Lower leg skin (tissue), 3 donors: Measurements from ENCODE around the gene FNDC3A.

Experiments used
- CTCF ChIP-seq, 3 donors: fragments of 450-650 bp; IDR thresholded peaks; one replicate each; pipeline ENCODE4 v1.5.1; 2016; ENCODE audit warnings: antibody characterized with exemption in 3 of 3, mild to moderate bottlenecking in 3 of 3, moderate library complexity in 2 of 3
- POLR2A ChIP-seq, 2 donors: fragments of 450-650 bp; IDR thresholded peaks; one replicate each; pipeline ENCODE4 v1.6.1; 2016 to 2017; ENCODE audit warnings: antibody characterized with exemption in 2 of 2, mild to moderate bottlenecking in 1 of 2, moderate library complexity in 1 of 2

GRCh38 chr13:49220856-49221589 is 245.3 kb downstream of the FNDC3A start:
- TF ChIP-seq CTCF (IDR thresholded peaks at IDR 0.05), result no peak
- no peak for TF ChIP-seq POLR2A (IDR thresholded peaks at IDR 0.05)
